HG02852 (cell line): ENCODE results near the gene PLXDC1.
A peak's percentile ranks its signal among the peaks of the same experiment; 100 is the strongest.

Source experiments
- ATAC-seq: cut with Tn5 transposase; IDR thresholded peaks from one replicate; pipeline ENCODE4 v1.9.1; 2021; ENCODE audit warnings: mild to moderate bottlenecking, moderate library complexity; ENCODE audit not compliant: unreplicated experiment

The PLXDC1 gene

GRCh38 chr17:39158623-39159022 is 7.2 kb upstream of the PLXDC1 start:
- ATAC-seq, result no peak

GRCh38 chr17:39156491-39156890 is 5.1 kb upstream of the PLXDC1 start:
- ATAC-seq, result no peak

- no peak for ATAC-seq
Measured at GRCh38 chr17:39155654-39156053, 4.2 kb upstream of the PLXDC1 start.

- peak; percentile 39 for ATAC-seq
Measured at GRCh38 chr17:39153599-39154051, 2.2 kb upstream of the PLXDC1 start.

- no peak for ATAC-seq
Measured at GRCh38 chr17:39151943-39152818, 744 bp upstream of the PLXDC1 start.

GRCh38 chr17:39150795-39151149 is 665 bp downstream of the PLXDC1 start:
- no peak for ATAC-seq

- ATAC-seq, result no peak
Measured at GRCh38 chr17:39150104-39150634, 1.3 kb downstream of the PLXDC1 start.

- no peak for ATAC-seq
Measured at GRCh38 chr17:39147221-39148185, 3.9 kb downstream of the PLXDC1 start.

GRCh38 chr17:39146273-39146672 is 5.2 kb downstream of the PLXDC1 start:
- ATAC-seq, result no peak

GRCh38 chr17:39145143-39145542 is 6.3 kb downstream of the PLXDC1 start:
- no peak for ATAC-seq

- ATAC-seq, result no peak
Measured at GRCh38 chr17:39144416-39144840, 7.0 kb downstream of the PLXDC1 start.

GRCh38 chr17:39143552-39144093 is 7.8 kb downstream of the PLXDC1 start:
- ATAC-seq, result no peak

GRCh38 chr17:39141915-39142664 is 9.3 kb downstream of the PLXDC1 start:
- ATAC-seq, result no peak

- no peak for ATAC-seq
Measured at GRCh38 chr17:39141294-39141693, 10.1 kb downstream of the PLXDC1 start.

- no peak for ATAC-seq
Measured at GRCh38 chr17:39139561-39139960, 11.9 kb downstream of the PLXDC1 start.

GRCh38 chr17:39139161-39139511 is 12.3 kb downstream of the PLXDC1 start:
- ATAC-seq, result no peak

GRCh38 chr17:39138431-39139160 is 12.8 kb downstream of the PLXDC1 start:
- ATAC-seq, result no peak

- no peak for ATAC-seq
Measured at GRCh38 chr17:39134878-39135277, 16.6 kb downstream of the PLXDC1 start.

GRCh38 chr17:39132192-39132610 is 19.2 kb downstream of the PLXDC1 start:
- ATAC-seq, result no peak

GRCh38 chr17:39131616-39132015 is 19.8 kb downstream of the PLXDC1 start:
- ATAC-seq, result no peak
